GM10266 (cell line): ENCODE results near the gene GIT2.

Source experiments
- DNase-seq: peaks from one replicate; pipeline ENCODE4 v3.0.0; 2012; ENCODE audit errors: extremely low spot score
- CTCF ChIP-seq: IDR thresholded peaks from 2 replicates; pipeline ENCODE4 v1.5.1; 2012; ENCODE audit warnings: mild to moderate bottlenecking, low read depth; ENCODE audit not compliant: control insufficient read depth, insufficient read depth; ENCODE audit errors: missing control alignments

GIT2 gene

GRCh38 chr12:110029290-110029815 is 33.2 kb upstream of the GIT2 start:
- no peak for TF ChIP-seq CTCF
- no peak for DNase-seq

DNA sequence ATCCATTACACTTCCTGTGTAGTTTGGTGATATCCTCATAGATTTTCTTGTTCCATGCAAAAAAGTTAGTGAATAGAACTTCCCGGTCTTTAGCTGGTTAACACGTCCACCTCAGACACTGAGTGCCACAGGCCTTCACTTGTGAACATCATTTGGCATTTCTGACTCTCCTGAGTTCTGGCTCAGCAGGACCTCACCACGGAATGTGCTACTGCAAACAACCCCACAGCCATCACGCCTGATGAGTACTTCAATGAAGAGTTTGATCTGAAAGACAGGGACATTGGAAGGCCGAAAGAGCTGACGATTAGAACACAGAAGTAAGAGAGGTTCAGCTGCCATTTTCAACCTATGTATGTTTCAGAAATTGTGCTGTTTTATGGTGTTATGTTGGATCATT is 32.2 kb upstream of the GIT2 start:
- DNase-seq: no peak
- TF ChIP-seq CTCF: no peak

DNA sequence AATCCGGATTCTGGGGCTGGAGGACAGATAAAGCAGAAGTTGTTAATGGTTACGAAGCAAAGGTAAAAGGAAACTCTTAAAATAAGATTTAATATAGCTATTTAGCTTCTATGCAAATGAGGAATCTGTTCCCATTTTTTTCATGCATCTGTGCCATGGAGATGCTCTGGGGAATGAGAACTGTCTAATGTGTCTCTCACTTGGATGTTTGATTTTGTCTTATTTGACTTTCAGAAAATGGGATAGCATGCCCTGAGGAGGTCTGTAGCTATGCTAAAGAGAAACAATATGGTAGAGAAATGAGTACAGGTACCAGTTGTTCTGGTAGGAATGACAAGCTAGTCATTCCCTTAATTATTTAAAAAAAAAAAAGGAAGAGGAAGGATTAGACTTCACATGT is 27.9 kb upstream of the GIT2 start:
- DNase-seq: no peak
- TF ChIP-seq CTCF: no peak

- TF ChIP-seq CTCF: no peak
- no peak for DNase-seq
These were observed 27.2 kb upstream of the GIT2 start for GRCh38 chr12:110023059-110023980.

GRCh38 chr12:110020956-110021355 is 24.8 kb upstream of the GIT2 start:
- no peak for TF ChIP-seq CTCF
- no peak for DNase-seq

DNA sequence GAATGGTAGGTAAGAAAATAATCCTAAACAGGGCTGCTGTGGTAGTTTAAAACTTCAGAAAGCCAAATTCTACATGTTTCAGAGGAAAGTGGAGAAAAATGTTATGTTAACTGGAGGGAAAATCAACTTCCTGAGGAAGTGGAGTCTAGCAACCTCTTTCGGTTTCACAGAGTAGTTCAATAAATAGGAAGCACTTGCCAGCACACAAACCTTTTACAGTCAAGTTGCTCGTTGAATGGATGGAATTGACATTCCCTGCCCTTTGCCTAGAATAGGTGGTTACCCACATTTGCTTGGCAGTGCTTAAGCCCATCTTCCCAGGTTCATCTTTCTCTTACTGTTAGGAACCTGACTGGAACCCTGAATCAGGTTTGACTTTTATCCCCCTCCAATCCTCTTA is 19.0 kb upstream of the GIT2 start:
- DNase-seq: no peak
- peak; percentile 9 for TF ChIP-seq CTCF

DNA sequence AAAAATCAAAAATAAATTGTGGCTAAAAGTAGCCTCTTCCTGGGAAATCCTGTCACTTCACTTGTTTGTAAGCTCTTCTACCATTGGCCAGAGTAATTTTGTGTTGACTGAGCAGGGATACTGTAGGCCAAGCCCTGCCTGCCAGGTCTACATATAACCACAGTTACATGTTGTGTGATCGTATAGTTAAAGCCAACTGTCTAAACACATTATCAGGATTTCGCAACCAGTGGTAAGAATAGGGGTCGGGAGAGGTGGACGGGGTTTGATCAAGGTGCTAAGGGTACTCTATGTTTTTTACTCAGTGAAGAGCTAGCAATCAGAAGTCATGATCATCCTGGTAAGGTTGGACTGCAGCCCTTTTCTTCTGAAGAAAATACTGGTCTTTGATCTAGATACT is 16.5 kb upstream of the GIT2 start:
- DNase-seq: no peak
- no peak for TF ChIP-seq CTCF
